ENCODE results near the gene SUSD2.

Gene SUSD2

DNA sequence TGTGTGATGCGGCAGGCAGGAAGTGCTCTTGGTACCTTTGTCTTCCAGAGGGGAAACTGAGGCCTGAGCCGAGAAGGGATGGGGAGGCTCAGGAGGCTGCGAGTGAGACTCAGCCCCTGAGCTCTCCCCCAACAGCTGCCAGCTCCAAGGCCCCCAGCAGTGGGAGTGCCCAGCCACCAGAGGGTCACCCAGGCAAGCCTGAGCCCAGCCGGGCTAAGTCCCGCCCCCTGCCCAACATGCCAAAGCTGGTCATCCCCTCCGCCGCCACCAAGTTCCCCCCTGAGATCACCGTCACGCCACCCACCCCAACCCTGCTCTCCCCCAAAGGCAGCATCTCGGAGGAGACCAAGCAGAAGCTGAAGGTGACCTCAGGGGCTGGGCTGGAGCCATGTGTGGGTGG, 3.8 kb upstream of the SUSD2 start:
- no peak for ATAC-seq

DNA sequence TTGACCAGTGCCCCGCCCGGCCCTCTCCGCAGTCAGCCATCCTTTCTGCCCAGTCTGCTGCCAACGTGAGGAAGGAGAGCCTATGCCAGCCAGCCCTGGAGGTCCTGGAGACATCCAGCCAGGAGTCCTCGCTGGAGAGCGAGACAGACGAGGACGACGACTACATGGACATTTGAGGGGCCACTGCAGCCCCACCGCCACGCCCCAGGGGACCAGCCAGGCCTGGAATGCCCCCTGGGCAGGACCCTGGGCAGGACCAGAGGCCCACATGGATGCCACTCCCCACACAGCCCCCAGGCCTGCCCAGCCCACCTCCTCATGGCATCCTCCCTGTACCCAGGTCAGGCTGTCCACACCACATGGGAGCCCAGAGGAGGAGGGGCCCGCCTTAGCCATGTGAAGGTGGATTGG, 3.3 kb upstream of the SUSD2 start:
- TF ChIP-seq ZNF70 (CRISPR knock-in tag; IDR thresholded peaks at IDR 0.05) (no peak), CSDC2 (CRISPR knock-in tag; IDR thresholded peaks at IDR 0.05) (no peak), ZFP3 (CRISPR knock-in tag; IDR thresholded peaks at IDR 0.05) (no peak), GLIS3 (CRISPR knock-in tag; IDR thresholded peaks at IDR 0.05) (no peak)
- TF ChIP-seq, protein P1, sequence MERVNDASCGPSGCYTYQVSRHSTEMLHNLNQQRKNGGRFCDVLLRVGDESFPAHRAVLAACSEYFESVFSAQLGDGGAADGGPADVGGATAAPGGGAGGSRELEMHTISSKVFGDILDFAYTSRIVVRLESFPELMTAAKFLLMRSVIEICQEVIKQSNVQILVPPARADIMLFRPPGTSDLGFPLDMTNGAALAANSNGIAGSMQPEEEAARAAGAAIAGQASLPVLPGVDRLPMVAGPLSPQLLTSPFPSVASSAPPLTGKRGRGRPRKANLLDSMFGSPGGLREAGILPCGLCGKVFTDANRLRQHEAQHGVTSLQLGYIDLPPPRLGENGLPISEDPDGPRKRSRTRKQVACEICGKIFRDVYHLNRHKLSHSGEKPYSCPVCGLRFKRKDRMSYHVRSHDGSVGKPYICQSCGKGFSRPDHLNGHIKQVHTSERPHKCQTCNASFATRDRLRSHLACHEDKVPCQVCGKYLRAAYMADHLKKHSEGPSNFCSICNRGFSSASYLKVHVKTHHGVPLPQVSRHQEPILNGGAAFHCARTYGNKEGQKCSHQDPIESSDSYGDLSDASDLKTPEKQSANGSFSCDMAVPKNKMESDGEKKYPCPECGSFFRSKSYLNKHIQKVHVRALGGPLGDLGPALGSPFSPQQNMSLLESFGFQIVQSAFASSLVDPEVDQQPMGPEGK (CRISPR knock-in tag; IDR thresholded peaks at IDR 0.05; ENCODE audit: borderline replicate concordance) = no peak
- no peak for ATAC-seq

More for the DNA sequence above, 3.8 kb upstream of the SUSD2 start:
- TF ChIP-seq ZNF70 (CRISPR knock-in tag; IDR thresholded peaks at IDR 0.05) (no peak), ZFP30 (CRISPR knock-in tag; IDR thresholded peaks at IDR 0.05) (no peak), ZNF565 (CRISPR knock-in tag; conservative IDR thresholded peaks at IDR 0.05; ENCODE audit: low read depth) (no peak), CSDC2 (CRISPR knock-in tag; IDR thresholded peaks at IDR 0.05) (no peak), GLIS3 (CRISPR knock-in tag; IDR thresholded peaks at IDR 0.05) (no peak), ISL1 (CRISPR knock-in tag; IDR thresholded peaks at IDR 0.05) (no peak), ESRRG (CRISPR knock-in tag; IDR thresholded peaks at IDR 0.05) (no peak), TOX (CRISPR knock-in tag; IDR thresholded peaks at IDR 0.05; ENCODE audit: borderline replicate concordance) (no peak), PPARA (CRISPR knock-in tag; IDR thresholded peaks at IDR 0.05; ENCODE audit: borderline replicate concordance) (no peak), RARB (CRISPR knock-in tag; IDR thresholded peaks at IDR 0.05) (no peak), ARNTL (CRISPR knock-in tag; IDR thresholded peaks at IDR 0.05; ENCODE audit: borderline replicate concordance, low read depth) (no peak)
- TF ChIP-seq, protein P2, sequence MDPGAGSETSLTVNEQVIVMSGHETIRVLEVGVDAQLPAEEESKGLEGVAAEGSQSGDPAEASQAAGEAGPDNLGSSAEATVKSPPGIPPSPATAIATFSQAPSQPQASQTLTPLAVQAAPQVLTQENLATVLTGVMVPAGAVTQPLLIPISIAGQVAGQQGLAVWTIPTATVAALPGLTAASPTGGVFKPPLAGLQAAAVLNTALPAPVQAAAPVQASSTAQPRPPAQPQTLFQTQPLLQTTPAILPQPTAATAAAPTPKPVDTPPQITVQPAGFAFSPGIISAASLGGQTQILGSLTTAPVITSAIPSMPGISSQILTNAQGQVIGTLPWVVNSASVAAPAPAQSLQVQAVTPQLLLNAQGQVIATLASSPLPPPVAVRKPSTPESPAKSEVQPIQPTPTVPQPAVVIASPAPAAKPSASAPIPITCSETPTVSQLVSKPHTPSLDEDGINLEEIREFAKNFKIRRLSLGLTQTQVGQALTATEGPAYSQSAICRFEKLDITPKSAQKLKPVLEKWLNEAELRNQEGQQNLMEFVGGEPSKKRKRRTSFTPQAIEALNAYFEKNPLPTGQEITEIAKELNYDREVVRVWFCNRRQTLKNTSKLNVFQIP (CRISPR knock-in tag; IDR thresholded peaks at IDR 0.05; ENCODE audit: borderline replicate concordance, low read depth) = no peak
- TF ChIP-seq, protein P1 (CRISPR knock-in tag; IDR thresholded peaks at IDR 0.05; ENCODE audit: borderline replicate concordance) = no peak
- TF ChIP-seq, protein P3, sequence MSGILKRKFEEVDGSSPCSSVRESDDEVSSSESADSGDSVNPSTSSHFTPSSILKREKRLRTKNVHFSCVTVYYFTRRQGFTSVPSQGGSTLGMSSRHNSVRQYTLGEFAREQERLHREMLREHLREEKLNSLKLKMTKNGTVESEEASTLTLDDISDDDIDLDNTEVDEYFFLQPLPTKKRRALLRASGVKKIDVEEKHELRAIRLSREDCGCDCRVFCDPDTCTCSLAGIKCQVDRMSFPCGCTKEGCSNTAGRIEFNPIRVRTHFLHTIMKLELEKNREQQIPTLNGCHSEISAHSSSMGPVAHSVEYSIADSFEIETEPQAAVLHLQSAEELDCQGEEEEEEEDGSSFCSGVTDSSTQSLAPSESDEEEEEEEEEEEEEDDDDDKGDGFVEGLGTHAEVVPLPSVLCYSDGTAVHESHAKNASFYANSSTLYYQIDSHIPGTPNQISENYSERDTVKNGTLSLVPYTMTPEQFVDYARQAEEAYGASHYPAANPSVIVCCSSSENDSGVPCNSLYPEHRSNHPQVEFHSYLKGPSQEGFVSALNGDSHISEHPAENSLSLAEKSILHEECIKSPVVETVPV (CRISPR knock-in tag; IDR thresholded peaks at IDR 0.05) = no peak
- TF ChIP-seq, protein P4, sequence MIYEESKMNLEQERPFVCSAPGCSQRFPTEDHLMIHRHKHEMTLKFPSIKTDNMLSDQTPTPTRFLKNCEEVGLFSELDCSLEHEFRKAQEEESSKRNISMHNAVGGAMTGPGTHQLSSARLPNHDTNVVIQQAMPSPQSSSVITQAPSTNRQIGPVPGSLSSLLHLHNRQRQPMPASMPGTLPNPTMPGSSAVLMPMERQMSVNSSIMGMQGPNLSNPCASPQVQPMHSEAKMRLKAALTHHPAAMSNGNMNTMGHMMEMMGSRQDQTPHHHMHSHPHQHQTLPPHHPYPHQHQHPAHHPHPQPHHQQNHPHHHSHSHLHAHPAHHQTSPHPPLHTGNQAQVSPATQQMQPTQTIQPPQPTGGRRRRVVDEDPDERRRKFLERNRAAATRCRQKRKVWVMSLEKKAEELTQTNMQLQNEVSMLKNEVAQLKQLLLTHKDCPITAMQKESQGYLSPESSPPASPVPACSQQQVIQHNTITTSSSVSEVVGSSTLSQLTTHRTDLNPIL (CRISPR knock-in tag; IDR thresholded peaks at IDR 0.05; ENCODE audit: low read depth) = no peak

DNA sequence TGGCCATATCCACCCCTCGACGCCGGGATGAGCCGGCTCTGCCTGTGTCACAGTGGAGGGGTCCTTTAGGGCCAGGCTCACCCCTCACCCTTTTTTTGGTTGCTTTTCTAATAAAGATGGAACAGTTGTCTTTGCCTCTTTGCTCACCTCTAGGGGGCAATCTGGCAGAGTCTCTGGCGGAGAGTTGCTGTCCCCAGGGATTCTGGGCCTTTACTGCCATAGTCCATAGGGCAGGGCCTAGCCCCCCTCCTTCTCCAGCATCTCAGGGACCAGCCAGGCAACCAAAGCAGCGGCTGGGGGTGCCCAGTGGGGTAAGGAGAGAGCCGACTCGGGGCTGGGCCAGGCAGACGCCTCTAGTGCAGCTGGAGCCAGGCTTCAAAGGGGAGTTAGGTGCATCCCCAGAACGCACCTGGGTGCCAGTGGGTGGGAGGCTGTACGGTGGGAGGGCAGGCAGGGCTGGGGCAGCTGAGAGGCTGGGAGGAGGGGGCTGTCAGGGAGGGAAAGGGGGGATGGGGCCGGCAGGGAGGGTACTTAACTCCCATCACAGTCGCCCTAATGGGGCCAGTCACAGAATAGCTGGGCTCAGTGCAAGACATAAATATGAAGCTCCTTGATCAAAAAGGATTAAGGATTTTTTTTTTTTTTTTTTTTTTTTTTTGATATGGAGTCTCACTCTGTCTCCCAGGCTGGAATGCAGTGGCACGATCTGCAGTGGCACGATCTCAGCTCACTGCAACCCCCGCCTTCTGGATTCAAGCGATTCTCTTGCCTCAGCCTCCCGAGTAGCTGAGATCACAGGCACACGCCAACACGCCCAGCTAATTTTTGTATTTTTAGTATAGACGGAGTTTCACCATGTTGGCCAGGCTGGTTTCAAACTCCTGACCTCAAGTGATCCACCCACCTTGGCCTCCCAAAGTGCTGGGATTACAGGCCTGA, 2.5 kb upstream of the SUSD2 start:
- TF ChIP-seq GLIS3 (CRISPR knock-in tag; IDR thresholded peaks at IDR 0.05) = no peak
- no peak for TF ChIP-seq ESRRG (CRISPR knock-in tag; IDR thresholded peaks at IDR 0.05)
- no peak for TF ChIP-seq ZFP3 (CRISPR knock-in tag; IDR thresholded peaks at IDR 0.05)
- TF ChIP-seq ZFP30 (CRISPR knock-in tag; IDR thresholded peaks at IDR 0.05) = no peak
- TF ChIP-seq, protein P3 (CRISPR knock-in tag; IDR thresholded peaks at IDR 0.05) = no peak
- TF ChIP-seq TCF4 (CRISPR knock-in tag; IDR thresholded peaks at IDR 0.05; ENCODE audit: borderline replicate concordance) = no peak
- no peak for TF ChIP-seq PPARA (CRISPR knock-in tag; IDR thresholded peaks at IDR 0.05; ENCODE audit: borderline replicate concordance)
- 0 out of 3 replicates have a peak, but pooled peaks have one; percentile 2 for ATAC-seq

Data from SK-N-SH treated with all-trans-retinoic acid at 6 μM for 48 hours (cell line).